Measurements from ENCODE around the gene PSMD2.

GRCh38 chr3:184333190-184333589, 34.1 kb downstream of the PSMD2 start:
- TF ChIP-seq CTCF (IDR thresholded peaks at IDR 0.05) (no peak), POLR2AphosphoS5 (IDR thresholded peaks at IDR 0.05) (no peak), POLR2A (IDR thresholded peaks at IDR 0.05) (no peak)

Data from sigmoid colon (tissue), 4 donors.